ENCODE measurements around the gene NSF.

Gene NSF

GRCh38 chr17:46719891-46720290 lies 129.4 kb downstream of the NSF start:
- DNase-seq (ENCODE audit: low spot score) = no peak

- DNase-seq (ENCODE audit: low spot score) = no peak
These were observed 129.9 kb downstream of the NSF start for GRCh38 chr17:46720408-46720807.

- DNase-seq (ENCODE audit: low spot score) = no peak
These were observed 132.3 kb downstream of the NSF start for GRCh38 chr17:46722662-46723285.

- no peak for DNase-seq (ENCODE audit: low spot score)
These were observed 135.7 kb downstream of the NSF start for GRCh38 chr17:46726206-46726605.

- peak; percentile 74 for DNase-seq (ENCODE audit: low spot score)
These were observed 137.3 kb downstream of the NSF start for GRCh38 chr17:46727572-46728348.

- no peak for DNase-seq (ENCODE audit: low spot score)
These were observed 139.6 kb downstream of the NSF start for GRCh38 chr17:46730026-46730425.

- no peak for DNase-seq (ENCODE audit: low spot score)
These were observed 140.2 kb downstream of the NSF start for GRCh38 chr17:46730679-46731078.

GRCh38 chr17:46732160-46732559 lies 141.7 kb downstream of the NSF start:
- DNase-seq (ENCODE audit: low spot score) = no peak

- DNase-seq (ENCODE audit: low spot score) = no peak
These were observed 142.4 kb downstream of the NSF start for GRCh38 chr17:46732754-46733398.

- peak; percentile 33 for DNase-seq (ENCODE audit: low spot score)
These were observed 143.5 kb downstream of the NSF start for GRCh38 chr17:46733837-46734475.

GRCh38 chr17:46736100-46736499 lies 145.6 kb downstream of the NSF start:
- DNase-seq (ENCODE audit: low spot score) = no peak

GRCh38 chr17:46737326-46737725 lies 146.9 kb downstream of the NSF start:
- no peak for DNase-seq (ENCODE audit: low spot score)

- no peak for DNase-seq (ENCODE audit: low spot score)
These were observed 148.1 kb downstream of the NSF start for GRCh38 chr17:46738544-46738943.

GRCh38 chr17:46739982-46740381 lies 149.5 kb downstream of the NSF start:
- no peak for DNase-seq (ENCODE audit: low spot score)

- DNase-seq (ENCODE audit: low spot score) = no peak
These were observed 150.8 kb downstream of the NSF start for GRCh38 chr17:46741122-46741730.

GRCh38 chr17:46742565-46743270 lies 152.2 kb downstream of the NSF start:
- peak; percentile 78 for DNase-seq (ENCODE audit: low spot score)

GRCh38 chr17:46744441-46744840 lies 154.0 kb downstream of the NSF start:
- DNase-seq (ENCODE audit: low spot score) = no peak

GRCh38 chr17:46745376-46745775 lies 154.9 kb downstream of the NSF start:
- no peak for DNase-seq (ENCODE audit: low spot score)

- no peak for DNase-seq (ENCODE audit: low spot score)
These were observed 161.0 kb downstream of the NSF start for GRCh38 chr17:46751425-46751824.

GRCh38 chr17:46753776-46754175 lies 163.3 kb downstream of the NSF start:
- DNase-seq (ENCODE audit: low spot score) = no peak

GRCh38 chr17:46756081-46756735 lies 165.7 kb downstream of the NSF start:
- no peak for DNase-seq (ENCODE audit: low spot score)
